ENCODE measurements around the gene TMEM117.

The TMEM117 gene

DNA sequence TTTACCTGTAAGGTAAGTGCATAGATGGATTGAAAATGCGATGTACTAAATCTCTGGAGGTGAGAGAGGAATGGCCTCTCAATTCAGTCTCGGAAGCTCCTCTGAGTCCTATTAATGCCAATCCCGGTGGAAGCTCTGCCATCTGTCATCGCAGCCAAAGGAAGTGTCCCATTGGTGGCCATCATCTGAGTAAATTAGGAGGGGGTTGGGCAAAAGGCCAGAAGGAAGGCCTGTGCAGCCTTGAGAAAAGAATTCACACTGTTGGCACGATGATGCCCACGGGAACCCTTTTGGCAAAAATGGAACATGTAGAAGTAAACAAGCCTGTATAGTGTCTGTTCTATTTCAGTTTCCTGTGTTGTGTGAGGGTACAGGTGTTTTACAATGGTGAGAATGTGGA is 545.5 kb downstream of the TMEM117 start:
- DNase-seq (ENCODE audit: low read depth) = no peak

GRCh38 chr12:44384136-44384535 is 548.3 kb downstream of the TMEM117 start:
- DNase-seq (ENCODE audit: low read depth) = no peak

DNA sequence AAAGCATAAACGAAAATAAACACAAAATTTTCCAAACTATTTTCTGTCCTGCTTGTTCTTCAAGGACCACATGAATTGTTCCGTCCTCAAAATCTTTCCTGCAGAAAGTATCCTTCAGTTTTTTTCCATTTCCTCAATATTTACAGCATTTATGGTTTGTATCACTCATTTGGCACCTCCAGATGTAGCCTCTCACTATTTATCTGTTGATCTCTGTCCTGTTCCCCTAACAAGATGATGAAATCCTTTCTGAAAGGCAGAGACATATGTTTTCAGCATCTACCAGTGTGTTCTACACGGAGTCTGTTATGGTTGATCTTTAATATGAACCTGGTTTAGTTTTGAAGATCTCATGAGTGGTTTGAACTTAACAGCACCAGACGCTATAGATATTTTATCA is 550.1 kb downstream of the TMEM117 start:
- no peak for DNase-seq (ENCODE audit: low read depth)

GRCh38 chr12:44387581-44387980 is 551.7 kb downstream of the TMEM117 start:
- no peak for DNase-seq (ENCODE audit: low read depth)

DNA sequence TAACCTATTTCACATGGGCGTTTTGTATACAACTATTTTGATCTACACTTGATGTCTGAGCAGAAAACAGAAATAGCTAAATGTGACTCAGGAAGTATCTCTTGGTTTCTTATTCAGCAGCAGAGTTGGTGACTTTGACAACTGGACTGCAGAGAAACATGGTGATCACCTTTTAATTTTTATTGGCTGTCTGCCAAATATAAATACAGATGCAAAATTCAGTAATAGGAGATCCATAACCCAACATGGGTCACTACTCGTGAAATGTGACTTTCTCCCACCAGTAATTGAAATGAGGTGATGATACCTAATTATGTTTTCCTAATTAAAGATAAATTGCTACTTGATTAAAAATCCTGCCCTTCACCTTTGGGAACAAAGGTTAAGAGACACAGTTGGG is 553.2 kb downstream of the TMEM117 start:
- no peak for DNase-seq (ENCODE audit: low read depth)

DNA sequence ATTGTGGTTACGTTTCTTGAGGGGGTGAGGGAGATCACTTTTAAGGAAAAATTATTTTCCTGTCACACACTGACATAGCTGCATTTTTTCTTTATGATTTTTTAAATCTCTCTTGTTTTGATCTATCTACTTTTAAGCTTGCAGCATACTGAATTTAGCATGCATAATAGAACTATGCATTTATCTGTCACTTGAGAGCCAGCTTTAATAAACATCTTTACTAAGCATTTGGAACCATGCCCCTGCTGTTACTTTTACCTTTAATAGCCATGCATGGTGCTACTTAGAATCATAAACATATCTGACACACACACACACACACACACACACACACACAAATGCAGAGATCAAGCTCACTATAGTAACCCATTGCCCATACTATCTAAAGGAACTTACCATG is 554.0 kb downstream of the TMEM117 start:
- no peak for DNase-seq (ENCODE audit: low read depth)

- no peak for DNase-seq (ENCODE audit: low read depth)
These were observed 561.8 kb downstream of the TMEM117 start for GRCh38 chr12:44397631-44398030.

GRCh38 chr12:44403185-44403584 is 567.3 kb downstream of the TMEM117 start:
- no peak for DNase-seq (ENCODE audit: low read depth)

DNA sequence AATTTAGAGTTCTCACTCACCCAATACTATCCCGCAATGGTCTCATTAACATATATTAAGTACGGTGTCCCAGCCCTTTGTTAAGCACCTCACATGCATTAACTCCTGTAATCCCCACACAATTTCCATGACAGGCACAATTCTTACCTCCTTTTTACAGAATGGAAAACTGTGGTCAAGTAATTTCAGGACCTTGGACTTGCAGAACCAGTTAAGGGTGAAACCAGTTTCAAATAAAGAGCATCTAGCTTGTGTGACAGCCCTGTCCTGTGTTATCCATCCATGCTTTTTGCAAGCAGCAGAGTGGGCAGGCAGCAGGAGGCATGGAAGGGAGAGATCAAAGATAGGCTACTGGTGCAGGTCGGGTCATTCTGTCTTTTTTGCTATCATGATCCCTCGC is 569.4 kb downstream of the TMEM117 start:
- no peak for DNase-seq (ENCODE audit: low read depth)

DNA sequence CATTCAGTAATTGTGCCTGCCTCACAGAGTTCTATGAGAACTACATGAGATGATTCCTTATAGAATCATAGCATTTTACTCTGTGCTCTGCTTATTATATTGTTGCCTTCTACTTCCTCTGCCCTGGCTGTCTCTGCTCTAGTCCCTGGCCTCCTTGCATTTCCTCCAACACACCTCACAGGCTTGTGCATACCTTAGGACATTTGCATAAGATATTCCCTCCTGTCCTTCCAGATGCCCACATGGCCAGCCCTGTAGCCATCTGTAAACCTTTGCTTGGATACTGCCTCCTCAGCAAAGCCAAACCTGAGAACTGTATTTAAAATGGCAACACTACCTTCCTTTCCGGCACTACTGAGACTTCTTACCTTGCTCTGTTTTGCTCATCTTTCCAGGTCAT is 586.7 kb downstream of the TMEM117 start:
- DNase-seq (ENCODE audit: low read depth) = no peak

GRCh38 chr12:44428825-44429224 is 592.9 kb downstream of the TMEM117 start:
- DNase-seq (ENCODE audit: low read depth) = no peak

DNA sequence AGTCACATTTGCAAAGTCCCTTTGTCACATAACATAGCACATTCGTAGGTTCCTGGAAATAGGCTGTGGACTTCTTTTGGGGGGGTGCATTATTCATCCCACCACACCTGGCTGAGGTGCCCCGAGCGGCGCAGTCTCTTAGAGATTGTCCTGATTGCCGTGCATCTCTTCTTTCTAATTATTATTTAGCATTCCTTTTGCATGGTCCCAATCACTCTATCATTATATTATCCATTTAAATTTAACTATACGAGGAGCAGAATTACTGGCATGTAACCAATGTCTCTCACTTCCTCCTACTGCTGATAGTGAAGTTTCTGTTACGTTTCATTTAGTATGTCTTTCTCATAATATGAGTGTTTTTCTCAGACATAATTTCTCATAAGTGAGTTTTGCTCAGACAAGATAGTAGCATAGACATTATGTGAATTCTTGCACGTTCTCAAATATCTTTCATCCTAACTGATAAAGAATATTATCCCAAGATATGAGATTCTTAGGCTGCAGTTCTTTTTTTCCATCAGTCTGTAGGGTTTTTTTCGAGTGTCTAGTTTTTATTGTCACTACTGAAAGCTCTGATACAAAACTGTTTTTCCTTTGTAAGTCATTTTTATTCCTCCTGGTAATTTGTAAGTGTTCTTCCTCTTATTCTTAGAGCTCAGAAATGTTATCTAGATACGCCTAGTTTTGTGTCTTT is 595.9 kb downstream of the TMEM117 start:
- no peak for DNase-seq (ENCODE audit: low read depth)

GRCh38 chr12:44433659-44434058 is 597.8 kb downstream of the TMEM117 start:
- DNase-seq (ENCODE audit: low read depth) = no peak

GRCh38 chr12:44436756-44437155 is 600.9 kb downstream of the TMEM117 start:
- DNase-seq (ENCODE audit: low read depth) = no peak
